HG03354 (cell line): ENCODE data around the gene LPCAT4.
"Not testable (repeated sequence)": the region's sequence is repeated elsewhere in the genome, so short reads cannot be mapped to it uniquely, and the experiment has no call there.

Source experiments
- ATAC-seq: cut with Tn5 transposase; IDR thresholded peaks from one replicate; pipeline ENCODE4 v1.9.1; 2021; ENCODE audit warnings: mild to moderate bottlenecking; ENCODE audit not compliant: unreplicated experiment, poor library complexity, severe bottlenecking

LPCAT4 gene

GRCh38 chr15:34365091-34365825, 1.7 kb downstream of the LPCAT4 start:
- no peak for ATAC-seq

GRCh38 chr15:34364041-34364440, 3.0 kb downstream of the LPCAT4 start:
- ATAC-seq: no peak

GRCh38 chr15:34362047-34362773, 4.8 kb downstream of the LPCAT4 start:
- ATAC-seq: no peak

GRCh38 chr15:34361278-34361677, 5.7 kb downstream of the LPCAT4 start:
- ATAC-seq: no peak

GRCh38 chr15:34360298-34360697, 6.7 kb downstream of the LPCAT4 start:
- no peak for ATAC-seq

- no peak for ATAC-seq
Observed at GRCh38 chr15:34359416-34359815, 7.6 kb downstream of the LPCAT4 start.

- no peak for ATAC-seq
Observed at GRCh38 chr15:34358948-34359347, 8.0 kb downstream of the LPCAT4 start.

- ATAC-seq: no peak
Observed at GRCh38 chr15:34358367-34358766, 8.6 kb downstream of the LPCAT4 start.

GRCh38 chr15:34357653-34358052, 9.3 kb downstream of the LPCAT4 start:
- no peak for ATAC-seq

- no peak for ATAC-seq
Observed at GRCh38 chr15:34355241-34355640, 11.8 kb downstream of the LPCAT4 start.

GRCh38 chr15:34354286-34354685, 12.7 kb downstream of the LPCAT4 start:
- no peak for ATAC-seq

GRCh38 chr15:34353627-34354026, 13.4 kb downstream of the LPCAT4 start:
- no peak for ATAC-seq

GRCh38 chr15:34352996-34353395, 14.0 kb downstream of the LPCAT4 start:
- ATAC-seq: not testable (repeated sequence)

- no peak for ATAC-seq
Observed at GRCh38 chr15:34349769-34350168, 17.2 kb downstream of the LPCAT4 start.

- no peak for ATAC-seq
Observed at GRCh38 chr15:34348735-34349300, 18.2 kb downstream of the LPCAT4 start.

GRCh38 chr15:34347951-34348638, 18.9 kb downstream of the LPCAT4 start:
- no peak for ATAC-seq

GRCh38 chr15:34342737-34343575, 24.0 kb downstream of the LPCAT4 start, which contains the start of the genes NOP10 and NUTM1:
NOP10 (minus strand) TSS chr15:34343136; CDS start chr15:34343073, 63 bp downstream.
NUTM1 (plus strand) TSS chr15:34343315; CDS start chr15:34343697, 382 bp downstream.
- peak; percentile 91 for ATAC-seq

GRCh38 chr15:34342213-34342736, 24.7 kb downstream of the LPCAT4 start:
- ATAC-seq: not testable (repeated sequence)
